ENCODE data around the gene INVS. TPM values are rescaled to one million over a fixed set of nuclear protein-coding genes. Genes with fewer than 3 reads are reported as not detected.

INVS gene
- total and polyA plus RNA-seq, 2 experiments from 2014 or later = 4.1 to 8.7 TPM

- H3K79me2 ChIP-seq (replicated peaks; ENCODE audit: insufficient read depth) = no peaks in the 10 kb centered on the region
- H3K9me2 ChIP-seq (ENCODE audit: insufficient read depth) = no peaks in the 10 kb centered on the region
- H3K4me3 ChIP-seq = no peak overlapping the region
- Mint-ChIP-seq H3K27ac (no peak overlapping the region), H3K4me3 (no peak overlapping the region), H3K9me3 (no peaks in the 10 kb centered on the region), H3K4me1 (peaks cover 7% of the 10 kb centered on the region; the same call in 2 of the 3 replicates), H3K36me3 (ENCODE audit: low read depth) (peaks cover 10% of the 10 kb centered on the region; the same call in 2 of the 3 replicates), H3K27me3 (ENCODE audit: insufficient read depth, low read depth, poor library complexity) (no peaks in the 10 kb centered on the region)
- no peaks in the 10 kb centered on the region; the same call in 1 of the 2 replicates for H3K4me1 ChIP-seq (ENCODE audit: insufficient read depth)
- ATAC-seq (no peak), DNase-seq (ENCODE audit: low spot score) (no peak)
- H3K4me2 ChIP-seq = no peak overlapping the region
- no peak for TF ChIP-seq CTCF (conservative IDR thresholded peaks at IDR 0.05; ENCODE audit: low read depth in 2 of 2)
- no peak for TF ChIP-seq EZH2 (IDR thresholded peaks at IDR 0.05; ENCODE audit: low read depth, unreplicated experiment)
- TF ChIP-seq NANOG (IDR thresholded peaks at IDR 0.05; ENCODE audit: borderline replicate concordance) = no peak
- TF ChIP-seq ZNF114 (CRISPR knock-in tag; IDR thresholded peaks at IDR 0.05) = no peak
- TF ChIP-seq EZH2phosphoT487 (IDR thresholded peaks at IDR 0.05; ENCODE audit: unreplicated experiment) = no peak
- no peak for TF ChIP-seq POLR2AphosphoS5 (IDR thresholded peaks at IDR 0.05; ENCODE audit: low read depth)
- no peak for TF ChIP-seq REST (IDR thresholded peaks at IDR 0.05; ENCODE audit: unreplicated experiment)
- TF ChIP-seq, protein P1, sequence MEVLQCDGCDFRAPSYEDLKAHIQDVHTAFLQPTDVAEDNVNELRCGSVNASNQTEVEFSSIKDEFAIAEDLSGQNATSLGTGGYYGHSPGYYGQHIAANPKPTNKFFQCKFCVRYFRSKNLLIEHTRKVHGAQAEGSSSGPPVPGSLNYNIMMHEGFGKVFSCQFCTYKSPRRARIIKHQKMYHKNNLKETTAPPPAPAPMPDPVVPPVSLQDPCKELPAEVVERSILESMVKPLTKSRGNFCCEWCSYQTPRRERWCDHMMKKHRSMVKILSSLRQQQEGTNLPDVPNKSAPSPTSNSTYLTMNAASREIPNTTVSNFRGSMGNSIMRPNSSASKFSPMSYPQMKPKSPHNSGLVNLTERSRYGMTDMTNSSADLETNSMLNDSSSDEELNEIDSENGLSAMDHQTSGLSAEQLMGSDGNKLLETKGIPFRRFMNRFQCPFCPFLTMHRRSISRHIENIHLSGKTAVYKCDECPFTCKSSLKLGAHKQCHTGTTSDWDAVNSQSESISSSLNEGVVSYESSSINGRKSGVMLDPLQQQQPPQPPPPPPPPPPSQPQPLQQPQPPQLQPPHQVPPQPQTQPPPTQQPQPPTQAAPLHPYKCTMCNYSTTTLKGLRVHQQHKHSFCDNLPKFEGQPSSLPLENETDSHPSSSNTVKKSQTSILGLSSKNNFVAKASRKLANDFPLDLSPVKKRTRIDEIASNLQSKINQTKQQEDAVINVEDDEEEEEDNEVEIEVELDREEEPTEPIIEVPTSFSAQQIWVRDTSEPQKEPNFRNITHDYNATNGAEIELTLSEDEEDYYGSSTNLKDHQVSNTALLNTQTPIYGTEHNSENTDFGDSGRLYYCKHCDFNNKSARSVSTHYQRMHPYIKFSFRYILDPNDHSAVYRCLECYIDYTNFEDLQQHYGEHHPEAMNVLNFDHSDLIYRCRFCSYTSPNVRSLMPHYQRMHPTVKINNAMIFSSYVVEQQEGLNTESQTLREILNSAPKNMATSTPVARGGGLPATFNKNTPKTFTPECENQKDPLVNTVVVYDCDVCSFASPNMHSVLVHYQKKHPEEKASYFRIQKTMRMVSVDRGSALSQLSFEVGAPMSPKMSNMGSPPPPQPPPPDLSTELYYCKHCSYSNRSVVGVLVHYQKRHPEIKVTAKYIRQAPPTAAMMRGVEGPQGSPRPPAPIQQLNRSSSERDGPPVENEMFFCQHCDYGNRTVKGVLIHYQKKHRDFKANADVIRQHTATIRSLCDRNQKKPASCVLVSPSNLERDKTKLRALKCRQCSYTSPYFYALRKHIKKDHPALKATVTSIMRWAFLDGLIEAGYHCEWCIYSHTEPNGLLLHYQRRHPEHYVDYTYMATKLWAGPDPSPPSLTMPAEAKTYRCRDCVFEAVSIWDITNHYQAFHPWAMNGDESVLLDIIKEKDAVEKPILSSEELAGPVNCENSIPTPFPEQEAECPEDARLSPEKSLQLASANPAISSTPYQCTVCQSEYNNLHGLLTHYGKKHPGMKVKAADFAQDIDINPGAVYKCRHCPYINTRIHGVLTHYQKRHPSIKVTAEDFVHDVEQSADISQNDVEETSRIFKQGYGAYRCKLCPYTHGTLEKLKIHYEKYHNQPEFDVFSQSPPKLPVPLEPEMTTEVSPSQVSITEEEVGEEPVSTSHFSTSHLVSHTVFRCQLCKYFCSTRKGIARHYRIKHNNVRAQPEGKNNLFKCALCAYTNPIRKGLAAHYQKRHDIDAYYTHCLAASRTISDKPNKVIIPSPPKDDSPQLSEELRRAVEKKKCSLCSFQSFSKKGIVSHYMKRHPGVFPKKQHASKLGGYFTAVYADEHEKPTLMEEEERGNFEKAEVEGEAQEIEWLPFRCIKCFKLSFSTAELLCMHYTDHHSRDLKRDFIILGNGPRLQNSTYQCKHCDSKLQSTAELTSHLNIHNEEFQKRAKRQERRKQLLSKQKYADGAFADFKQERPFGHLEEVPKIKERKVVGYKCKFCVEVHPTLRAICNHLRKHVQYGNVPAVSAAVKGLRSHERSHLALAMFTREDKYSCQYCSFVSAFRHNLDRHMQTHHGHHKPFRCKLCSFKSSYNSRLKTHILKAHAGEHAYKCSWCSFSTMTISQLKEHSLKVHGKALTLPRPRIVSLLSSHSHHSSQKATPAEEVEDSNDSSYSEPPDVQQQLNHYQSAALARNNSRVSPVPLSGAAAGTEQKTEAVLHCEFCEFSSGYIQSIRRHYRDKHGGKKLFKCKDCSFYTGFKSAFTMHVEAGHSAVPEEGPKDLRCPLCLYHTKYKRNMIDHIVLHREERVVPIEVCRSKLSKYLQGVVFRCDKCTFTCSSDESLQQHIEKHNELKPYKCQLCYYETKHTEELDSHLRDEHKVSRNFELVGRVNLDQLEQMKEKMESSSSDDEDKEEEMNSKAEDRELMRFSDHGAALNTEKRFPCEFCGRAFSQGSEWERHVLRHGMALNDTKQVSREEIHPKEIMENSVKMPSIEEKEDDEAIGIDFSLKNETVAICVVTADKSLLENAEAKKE (CRISPR knock-in tag; IDR thresholded peaks at IDR 0.05) = no peak
- TF ChIP-seq JUNB (IDR thresholded peaks at IDR 0.05; ENCODE audit: unreplicated experiment) = no peak
- TF ChIP-seq, protein P2, sequence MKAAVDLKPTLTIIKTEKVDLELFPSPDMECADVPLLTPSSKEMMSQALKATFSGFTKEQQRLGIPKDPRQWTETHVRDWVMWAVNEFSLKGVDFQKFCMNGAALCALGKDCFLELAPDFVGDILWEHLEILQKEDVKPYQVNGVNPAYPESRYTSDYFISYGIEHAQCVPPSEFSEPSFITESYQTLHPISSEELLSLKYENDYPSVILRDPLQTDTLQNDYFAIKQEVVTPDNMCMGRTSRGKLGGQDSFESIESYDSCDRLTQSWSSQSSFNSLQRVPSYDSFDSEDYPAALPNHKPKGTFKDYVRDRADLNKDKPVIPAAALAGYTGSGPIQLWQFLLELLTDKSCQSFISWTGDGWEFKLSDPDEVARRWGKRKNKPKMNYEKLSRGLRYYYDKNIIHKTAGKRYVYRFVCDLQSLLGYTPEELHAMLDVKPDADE (IDR thresholded peaks at IDR 0.05) = no peak
- TF ChIP-seq ZNF331 (CRISPR knock-in tag; IDR thresholded peaks at IDR 0.05; ENCODE audit: low read depth) = no peak
- TF ChIP-seq STAT1 (IDR thresholded peaks at IDR 0.05; ENCODE audit: unreplicated experiment) = no peak
- TF ChIP-seq CREB1 (CRISPR knock-in tag; IDR thresholded peaks at IDR 0.05; ENCODE audit: low read depth) = no peak
- no peak overlapping the region for H2AFZ ChIP-seq
- H3K36me3 ChIP-seq (ENCODE audit: insufficient read depth) = no peaks in the 10 kb centered on the region
- H3F3A ChIP-seq (replicated peaks; ENCODE audit: low read depth) = no peaks in the 10 kb centered on the region
- H3K27ac ChIP-seq (ENCODE audit: low read depth) = no peak overlapping the region
- H3K27me3 ChIP-seq (ENCODE audit: insufficient read depth) = no peaks in the 10 kb centered on the region
- H4K20me1 ChIP-seq (replicated peaks; ENCODE audit: insufficient read depth) = no peaks in the 10 kb centered on the region
Observed at GRCh38 chr9:100267211-100267610, 168.2 kb downstream of the INVS start.

Data from GM23338 (cell line).